HepG2 (cell line): Measurements from ENCODE around the gene TACC3. TPM values are rescaled to one million over a fixed set of nuclear protein-coding genes. Genes with fewer than 3 reads are reported as not detected.
A peak's percentile ranks its signal among the peaks of the same experiment; 100 is the strongest.

ENCODE experiments used
- CBX2 ChIP-seq, 2 experiments: fragments of 200-600 bp in 1 of 2; sonication (generic); formaldehyde crosslinking in 1 of 2; IDR thresholded peaks; 2 replicates each; pipeline versions ENCODE4 v1.7.0 to v1.8.1; 2018 to 2022; ENCODE audit warnings: low read depth in 2 of 2, low read length in 1 of 2, mild to moderate bottlenecking in 1 of 2, missing genetic modification reagents in 1 of 2
- CHD4 ChIP-seq: fragments of 200-600 bp; sonication (generic); IDR thresholded peaks from 2 replicates; pipeline ENCODE4 v1.7.0; 2017; ENCODE audit warnings: mild to moderate bottlenecking, low read length, borderline replicate concordance
- KMT2A ChIP-seq: sonication (generic); formaldehyde crosslinking; IDR thresholded peaks from 2 replicates; pipeline ENCODE4 v1.4.0; 2020; ENCODE audit warnings: missing genetic modification reagents
- NR1H2 ChIP-seq: sonication (generic); formaldehyde crosslinking; IDR thresholded peaks from 2 replicates; pipeline ENCODE4 v1.8.1; 2022; ENCODE audit warnings: low read depth, missing genetic modification reagents, borderline replicate concordance
- PHF5A ChIP-seq: IDR thresholded peaks from one replicate; pipeline ENCODE4 v1.6.1; 2018; ENCODE audit warnings: low read depth, missing genetic modification reagents; ENCODE audit not compliant: unreplicated experiment
- RFXAP ChIP-seq: sonication (generic); formaldehyde crosslinking; IDR thresholded peaks from 2 replicates; pipeline ENCODE4 v1.4.0; 2020; ENCODE audit warnings: missing genetic modification reagents, borderline replicate concordance
- U2AF2 ChIP-seq: fragments of 200-400 bp; formaldehyde crosslinking; IDR thresholded peaks from 2 replicates; pipeline ENCODE4 v1.6.1; 2017; ENCODE audit warnings: low read depth, mild to moderate bottlenecking, low read length
- YEATS4 ChIP-seq: sonication (generic); formaldehyde crosslinking; IDR thresholded peaks from 2 replicates; pipeline ENCODE4 v1.4.0; 2020; ENCODE audit warnings: missing genetic modification reagents, borderline replicate concordance
- ZHX2 ChIP-seq, 2 experiments: sonication (generic) in 1 of 2; formaldehyde crosslinking in 1 of 2; IDR thresholded peaks; 2 replicates each; pipeline versions ENCODE4 v1.6.1 to v1.9.0; 2014 to 2022; ENCODE audit warnings: antibody characterized with exemption in 1 of 2, borderline replicate concordance in 1 of 2, inconsistent platforms in 1 of 2, low read depth in 1 of 2, missing genetic modification reagents in 1 of 2
- ZNF180 ChIP-seq: sonication (generic); formaldehyde crosslinking; IDR thresholded peaks from 2 replicates; pipeline ENCODE4 v1.4.0; 2020; ENCODE audit warnings: low read depth, missing genetic modification reagents, borderline replicate concordance
- ZNF543 ChIP-seq: sonication (generic); formaldehyde crosslinking; IDR thresholded peaks from 2 replicates; pipeline ENCODE4 v1.4.0; 2020; ENCODE audit warnings: mild to moderate bottlenecking, missing genetic modification reagents
- ZNF577 ChIP-seq: sonication (generic); formaldehyde crosslinking; IDR thresholded peaks from 2 replicates; pipeline ENCODE4 v1.4.0; 2020; ENCODE audit warnings: mild to moderate bottlenecking, low read depth, missing genetic modification reagents, borderline replicate concordance
- polyA plus RNA-seq, 8 experiments: library from polyadenylated mRNA; depleted of rRNA in 3 of 8; stranded (reverse) in 7 of 8; unstranded in 1 of 8; fragments of >200 nt; fragmentation: Illumina TruSeq in 4 of 8; extraction: Trizol in 4 of 8; gene quantifications; 2 replicates each; pipeline versions ENCODE4 v1.2.1 to v1.2.3, GENCODE V29; 2011 to 2016; ENCODE audit warnings: low read depth in 4 of 8, missing spikeins in 1 of 8, mixed read lengths in 1 of 8; ENCODE audit not compliant: insufficient read depth in 1 of 8
- total RNA-seq, 5 experiments: library from RNA; depleted of rRNA; stranded (reverse); fragments of >200 nt; fragmentation: Illumina TruSeq; extraction: Trizol; gene quantifications; 2 replicates each; pipeline ENCODE4 v1.2.3, GENCODE V29; 2016; ENCODE audit warnings: low read depth in 1 of 5
- TF ChIP-seq, protein P1 (sequence below): sonication (generic); formaldehyde crosslinking; IDR thresholded peaks from 2 replicates; pipeline ENCODE4 v1.9.0; 2022; ENCODE audit warnings: low read depth, missing genetic modification reagents
- TF ChIP-seq, protein P2 (sequence below): sonication (generic); formaldehyde crosslinking; conservative IDR thresholded peaks from 2 replicates; pipeline ENCODE4 v1.4.0; 2020; ENCODE audit warnings: missing genetic modification reagents
- TF ChIP-seq, protein P3 (sequence below): sonication (generic); formaldehyde crosslinking; IDR thresholded peaks from 2 replicates; pipeline ENCODE4 v1.5.1; 2020; ENCODE audit warnings: mild to moderate bottlenecking, missing genetic modification reagents

Gene TACC3
- total and polyA plus RNA-seq, 2 of the 13 experiments (the other 11 are each of a cell fraction or from before 2014, with no cell fraction given), result 20.3 to 21.2 TPM

DNA sequence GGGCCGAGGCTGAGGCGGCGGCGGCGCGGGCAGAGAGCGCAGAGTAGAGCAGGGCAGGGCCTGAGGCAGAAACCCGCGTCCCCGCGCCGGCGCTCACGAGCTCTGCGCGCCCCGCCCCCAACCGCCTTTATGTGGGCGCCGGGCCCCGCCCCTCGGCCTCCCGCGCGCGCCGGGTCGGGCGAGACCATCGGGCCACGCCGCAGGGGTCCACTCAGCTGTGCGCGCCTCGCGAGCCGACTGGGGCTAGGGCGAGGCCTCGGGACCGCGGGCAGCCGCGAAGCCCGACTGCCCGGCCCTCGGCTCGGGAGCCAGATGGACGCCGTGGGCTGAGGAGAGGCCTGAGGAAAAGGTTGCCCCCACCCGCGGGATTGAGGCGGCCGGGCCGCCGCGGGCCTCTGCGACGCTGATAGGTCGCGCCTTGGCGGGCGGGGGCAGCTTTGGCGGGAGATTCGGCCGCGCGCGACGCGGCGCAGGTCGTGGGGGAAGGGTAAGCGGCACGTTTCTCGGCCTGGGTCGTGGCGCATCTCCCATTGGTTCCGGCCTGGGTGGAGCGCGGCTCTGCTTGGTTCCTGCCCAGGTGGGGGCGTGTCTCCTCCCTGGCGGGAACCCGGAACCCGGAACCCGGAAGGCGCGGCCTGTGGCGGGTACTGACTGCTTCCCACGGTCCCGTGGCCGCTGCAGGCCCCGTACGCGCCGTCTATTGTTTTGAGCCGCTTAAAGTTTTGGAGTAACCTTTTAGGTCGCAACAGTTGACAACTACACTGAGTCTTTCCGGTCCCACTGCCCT is 8.9 kb upstream of the TACC3 start, which contains the start of gene SLBP (continued):
- TF ChIP-seq, protein P1, sequence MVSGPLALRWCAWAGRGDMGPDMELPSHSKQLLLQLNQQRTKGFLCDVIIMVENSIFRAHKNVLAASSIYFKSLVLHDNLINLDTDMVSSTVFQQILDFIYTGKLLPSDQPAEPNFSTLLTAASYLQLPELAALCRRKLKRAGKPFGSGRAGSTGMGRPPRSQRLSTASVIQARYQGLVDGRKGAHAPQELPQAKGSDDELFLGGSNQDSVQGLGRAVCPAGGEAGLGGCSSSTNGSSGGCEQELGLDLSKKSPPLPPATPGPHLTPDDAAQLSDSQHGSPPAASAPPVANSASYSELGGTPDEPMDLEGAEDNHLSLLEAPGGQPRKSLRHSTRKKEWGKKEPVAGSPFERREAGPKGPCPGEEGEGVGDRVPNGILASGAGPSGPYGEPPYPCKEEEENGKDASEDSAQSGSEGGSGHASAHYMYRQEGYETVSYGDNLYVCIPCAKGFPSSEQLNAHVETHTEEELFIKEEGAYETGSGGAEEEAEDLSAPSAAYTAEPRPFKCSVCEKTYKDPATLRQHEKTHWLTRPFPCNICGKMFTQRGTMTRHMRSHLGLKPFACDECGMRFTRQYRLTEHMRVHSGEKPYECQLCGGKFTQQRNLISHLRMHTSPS (CRISPR knock-in tag), result peak; percentile 74
- TF ChIP-seq YEATS4 (CRISPR knock-in tag) (peak; percentile 92), KMT2A (CRISPR knock-in tag) (peak; percentile 81), PHF5A (CRISPR knock-in tag) (no peak), U2AF2 (no peak), ZNF543 (peak; percentile 97), CHD4 (no peak), NR1H2 (CRISPR knock-in tag) (peak; percentile 95), ZNF180 (CRISPR knock-in tag) (peak; percentile 53; the same call in 1 of the 2 replicates), ZHX2 (IDR thresholded peaks at IDR 0.05; ENCODE audit: low read depth) (no peak), ZHX2 (CRISPR knock-in tag; IDR thresholded peaks at IDR 0.05; ENCODE audit: borderline replicate concordance) (peak; percentile 98), ZNF577 (CRISPR knock-in tag) (peak; percentile 89; the same call in 1 of the 2 replicates), CBX2 (IDR thresholded peaks at IDR 0.05; ENCODE audit: low read depth, low read length) (no peak), CBX2 (CRISPR knock-in tag; IDR thresholded peaks at IDR 0.05; ENCODE audit: low read depth) (peak; percentile 94), RFXAP (peak; percentile 97)
- TF ChIP-seq, protein P2, sequence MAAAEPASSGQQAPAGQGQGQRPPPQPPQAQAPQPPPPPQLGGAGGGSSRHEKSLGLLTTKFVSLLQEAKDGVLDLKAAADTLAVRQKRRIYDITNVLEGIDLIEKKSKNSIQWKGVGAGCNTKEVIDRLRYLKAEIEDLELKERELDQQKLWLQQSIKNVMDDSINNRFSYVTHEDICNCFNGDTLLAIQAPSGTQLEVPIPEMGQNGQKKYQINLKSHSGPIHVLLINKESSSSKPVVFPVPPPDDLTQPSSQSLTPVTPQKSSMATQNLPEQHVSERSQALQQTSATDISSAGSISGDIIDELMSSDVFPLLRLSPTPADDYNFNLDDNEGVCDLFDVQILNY (CRISPR knock-in tag), result peak; percentile 98
- TF ChIP-seq, protein P3, sequence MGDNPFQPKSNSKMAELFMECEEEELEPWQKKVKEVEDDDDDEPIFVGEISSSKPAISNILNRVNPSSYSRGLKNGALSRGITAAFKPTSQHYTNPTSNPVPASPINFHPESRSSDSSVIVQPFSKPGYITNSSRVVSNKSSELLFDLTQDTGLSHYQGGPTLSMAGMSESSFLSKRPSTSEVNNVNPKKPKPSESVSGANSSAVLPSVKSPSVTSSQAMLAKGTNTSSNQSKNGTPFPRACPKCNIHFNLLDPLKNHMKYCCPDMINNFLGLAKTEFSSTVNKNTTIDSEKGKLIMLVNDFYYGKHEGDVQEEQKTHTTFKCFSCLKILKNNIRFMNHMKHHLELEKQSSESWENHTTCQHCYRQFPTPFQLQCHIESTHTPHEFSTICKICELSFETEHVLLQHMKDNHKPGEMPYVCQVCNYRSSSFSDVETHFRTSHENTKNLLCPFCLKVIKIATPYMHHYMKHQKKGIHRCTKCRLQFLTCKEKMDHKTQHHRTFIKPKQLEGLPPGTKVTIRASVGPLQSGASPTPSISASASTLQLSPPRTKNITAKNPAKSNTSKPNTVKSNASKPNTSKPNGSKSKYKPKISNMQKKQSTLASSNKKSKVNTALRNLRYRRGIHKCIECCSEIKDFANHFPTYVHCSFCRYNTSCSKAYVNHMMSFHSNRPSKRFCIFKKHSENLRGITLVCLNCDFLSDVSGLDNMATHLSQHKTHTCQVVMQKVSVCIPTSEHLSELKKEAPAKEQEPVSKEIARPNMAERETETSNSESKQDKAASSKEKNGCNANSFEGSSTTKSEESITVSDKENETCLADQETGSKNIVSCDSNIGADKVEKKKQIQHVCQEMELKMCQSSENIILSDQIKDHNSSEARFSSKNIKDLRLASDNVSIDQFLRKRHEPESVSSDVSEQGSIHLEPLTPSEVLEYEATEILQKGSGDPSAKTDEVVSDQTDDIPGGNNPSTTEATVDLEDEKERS (CRISPR knock-in tag), result no peak
